HG03571 (cell line): ENCODE results near the gene ZSWIM9.
"Not testable (repeated sequence)": the region's sequence is repeated elsewhere in the genome, so short reads cannot be mapped to it uniquely, and the experiment has no call there.

Experiments
- ATAC-seq: cut with Tn5 transposase; IDR thresholded peaks from one replicate; pipeline ENCODE4 v1.9.1; 2021; ENCODE audit not compliant: unreplicated experiment

The ZSWIM9 gene

DNA sequence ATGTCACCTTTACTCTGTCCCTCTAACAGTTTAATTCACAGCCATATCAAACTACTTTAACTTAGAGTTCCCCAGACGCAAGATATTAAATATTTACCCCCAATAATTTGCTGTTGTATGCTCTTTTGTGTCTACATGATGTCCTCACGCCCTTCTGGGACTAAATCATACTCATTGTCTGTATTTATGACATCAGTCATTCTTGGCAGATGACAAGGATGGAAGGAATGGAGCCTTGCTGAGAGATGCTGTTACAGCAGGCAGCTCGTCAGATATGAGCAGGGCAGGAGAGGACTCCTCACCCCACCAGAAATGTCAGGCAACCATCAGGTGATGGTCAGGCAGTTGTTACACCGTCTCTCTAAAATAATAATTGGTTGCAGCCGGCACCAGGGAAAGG, 43.5 kb downstream of the ZSWIM9 start:
- ATAC-seq, result no peak

DNA sequence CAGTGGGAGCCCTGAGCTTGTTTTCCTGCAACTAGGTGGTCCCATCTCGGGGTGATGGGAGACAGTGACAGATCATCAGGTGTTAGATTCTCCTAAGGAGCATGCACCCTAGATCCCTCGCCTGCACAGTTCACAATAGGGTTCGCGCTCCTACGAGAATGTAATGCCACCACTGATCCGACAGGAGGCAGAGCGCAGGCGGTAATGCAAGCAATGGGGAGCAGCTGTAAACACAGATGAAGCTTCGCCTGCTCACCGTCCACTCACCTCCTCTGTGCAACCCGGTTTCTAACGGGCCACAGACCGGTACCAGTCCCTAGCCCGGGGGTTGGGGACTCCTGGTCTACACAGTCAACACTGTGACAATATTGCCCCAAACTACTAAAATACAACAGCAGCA, 46.5 kb downstream of the ZSWIM9 start:
- ATAC-seq, result no peak

DNA sequence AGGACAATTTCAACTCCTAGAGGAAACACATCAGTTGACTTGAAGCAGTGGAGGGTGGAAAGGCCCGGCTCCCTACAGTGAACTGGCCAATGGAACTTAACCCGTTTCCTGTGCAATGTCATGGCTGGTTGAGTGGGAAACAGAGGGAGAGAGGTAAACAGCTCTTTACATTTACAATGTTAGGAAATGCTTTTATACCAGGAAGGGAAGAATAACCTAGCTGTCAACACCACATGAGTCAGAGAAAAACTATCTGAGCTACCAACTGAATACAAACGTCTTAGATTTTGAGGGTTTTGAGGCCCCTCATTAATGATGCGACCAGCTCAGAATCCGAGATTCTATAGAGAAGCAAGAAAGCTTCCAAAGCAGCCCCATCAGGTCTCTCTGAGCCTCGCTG, 48.5 kb downstream of the ZSWIM9 start:
- ATAC-seq, result no peak

DNA sequence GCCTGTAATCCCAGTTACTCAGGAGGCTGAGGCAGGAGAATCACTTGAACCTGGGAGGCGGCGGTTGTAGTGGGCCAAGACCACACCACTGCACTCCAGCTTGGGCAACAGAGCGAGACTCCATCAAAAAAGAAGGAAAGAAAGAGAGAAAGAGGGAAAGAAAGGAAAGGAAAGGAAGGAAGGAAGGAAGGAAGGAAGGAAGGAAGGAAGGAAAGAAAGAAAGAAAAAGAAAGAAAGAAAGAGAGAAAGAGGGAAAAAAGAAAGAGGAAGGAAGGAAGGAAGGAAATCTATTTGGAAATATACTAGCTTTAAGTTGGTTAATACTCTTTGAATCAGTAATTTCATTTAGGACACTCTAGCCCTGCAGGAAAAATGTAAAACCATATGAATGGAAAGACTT, 50.3 kb downstream of the ZSWIM9 start:
- ATAC-seq, result not testable (repeated sequence)

DNA sequence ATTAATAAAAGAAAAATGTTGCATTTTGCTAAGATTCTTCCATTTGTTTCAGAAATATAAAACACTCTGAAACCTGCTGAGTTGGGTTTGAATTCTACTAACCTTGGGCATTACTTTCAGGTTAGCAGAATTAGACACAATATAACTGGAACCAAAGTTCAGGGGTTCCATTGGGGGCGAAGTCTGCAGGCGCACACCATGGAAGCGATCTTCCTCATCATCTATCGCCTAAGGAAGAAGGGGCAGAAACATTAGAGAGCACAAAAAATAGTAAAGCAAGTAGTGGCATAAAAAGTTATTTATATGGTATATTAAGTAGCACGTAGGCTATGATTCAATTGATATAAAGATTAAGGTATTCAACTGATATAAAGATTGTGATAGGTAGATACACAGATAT, 51.1 kb downstream of the ZSWIM9 start:
- no peak for ATAC-seq

DNA sequence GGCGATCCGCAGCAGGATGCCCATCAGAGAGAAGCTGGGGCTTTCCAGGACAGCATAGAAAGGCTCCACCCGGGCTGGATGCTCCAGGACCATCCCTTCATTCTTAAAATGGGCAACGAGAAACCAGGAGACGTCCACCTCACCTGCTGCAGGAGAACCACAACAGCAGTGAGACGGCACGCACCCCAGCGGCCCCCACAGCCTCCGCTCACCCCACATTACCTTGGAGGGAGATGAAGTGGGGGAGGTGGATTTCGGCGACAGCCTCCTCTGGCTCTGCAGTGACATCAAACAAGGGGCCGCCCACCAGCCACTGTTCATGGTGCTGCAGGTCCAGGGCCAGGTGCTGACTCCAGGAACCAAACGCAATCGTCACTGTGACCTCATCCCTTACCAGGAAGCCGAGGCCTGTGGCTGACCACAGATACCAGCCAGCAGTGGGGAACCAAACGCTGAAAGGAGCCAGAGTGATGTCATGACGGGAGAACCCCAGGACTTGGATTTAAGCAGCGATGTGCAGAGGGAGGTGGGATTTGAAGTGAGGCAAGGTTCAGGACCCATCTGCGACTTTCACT, 60.2 kb downstream of the ZSWIM9 start:
- ATAC-seq, result no peak

DNA sequence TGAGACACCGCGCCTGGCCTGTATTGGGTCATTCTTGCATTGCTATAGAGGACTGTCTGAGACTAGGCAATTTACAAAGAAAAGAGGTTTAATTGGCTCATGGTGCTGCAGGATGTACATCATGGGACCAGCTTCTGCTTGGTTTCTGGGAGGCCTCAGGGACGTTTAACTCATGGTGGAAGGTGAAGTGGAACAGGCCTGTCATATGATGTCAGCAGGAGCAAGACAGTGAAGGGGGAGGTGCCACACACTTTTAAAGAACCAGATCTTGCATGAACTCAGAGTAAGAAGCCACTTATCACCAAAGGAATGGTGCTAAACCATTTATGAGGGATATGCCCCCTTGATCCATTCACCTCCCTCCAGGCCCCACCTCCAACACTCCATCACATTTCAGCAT, 66.6 kb downstream of the ZSWIM9 start:
- no peak for ATAC-seq

DNA sequence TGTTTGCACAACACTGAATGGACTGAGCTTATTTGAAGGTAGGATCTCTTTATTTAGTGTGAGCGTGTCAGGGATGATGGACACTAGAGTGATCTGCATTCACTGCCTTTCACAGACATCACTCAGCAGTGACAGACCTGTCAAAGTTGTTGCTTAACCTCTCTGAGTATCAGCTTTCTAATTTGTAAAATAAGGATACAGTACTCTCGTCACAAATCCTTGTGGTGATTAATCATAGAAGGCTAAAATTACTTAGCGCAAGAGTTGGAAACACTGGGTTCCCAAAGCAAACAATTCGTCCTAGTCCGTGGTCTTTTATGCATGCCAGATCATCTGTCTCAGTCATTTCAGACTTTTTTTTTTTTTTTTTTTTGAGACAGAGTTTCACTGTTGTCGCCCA, 68.6 kb downstream of the ZSWIM9 start:
- ATAC-seq, result no peak

DNA sequence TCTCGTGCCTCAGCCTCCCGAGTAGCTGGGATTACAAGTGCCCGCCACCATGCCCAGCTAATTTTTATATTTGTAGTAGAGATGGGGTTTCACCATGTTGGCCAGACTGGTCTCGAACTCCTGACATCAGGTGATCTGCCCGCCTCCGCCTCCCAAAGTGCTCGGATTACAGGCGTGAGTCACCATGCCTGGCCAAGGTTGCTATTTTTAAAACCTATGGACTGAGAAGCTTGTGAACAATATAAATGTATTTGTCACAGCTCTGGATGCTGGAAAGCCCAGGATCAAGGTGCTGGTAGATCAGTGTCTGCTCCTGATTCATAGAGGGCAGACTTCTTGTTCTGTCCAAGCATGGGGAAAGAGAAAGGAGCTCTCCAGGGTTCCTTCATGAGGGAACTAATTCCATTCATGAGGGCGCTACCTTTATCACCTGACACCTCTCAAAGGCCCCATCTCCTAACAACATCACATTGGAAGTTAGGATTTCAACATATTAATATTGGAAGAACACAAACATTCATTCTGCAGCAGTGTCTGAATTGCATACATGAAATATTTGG, 69.2 kb downstream of the ZSWIM9 start:
- ATAC-seq, result no peak

DNA sequence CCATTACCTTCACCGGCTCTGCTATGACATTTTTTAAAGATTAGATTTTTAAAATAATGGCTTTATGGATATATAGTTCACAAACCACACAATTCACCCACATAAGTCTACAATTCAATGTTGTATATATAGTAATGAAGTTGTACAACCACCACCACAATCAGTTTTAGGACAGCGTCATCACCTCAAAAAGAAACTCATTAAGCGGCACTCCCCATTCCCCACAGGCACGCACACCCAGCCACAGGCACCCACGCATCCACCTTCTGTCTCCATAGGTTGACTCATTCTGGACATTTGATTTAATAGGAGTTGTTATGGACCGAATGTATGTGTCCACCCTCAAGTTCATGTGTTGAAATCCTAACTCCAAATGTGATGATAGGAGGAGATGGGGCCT, 71.3 kb downstream of the ZSWIM9 start:
- ATAC-seq, result not testable (repeated sequence)

DNA sequence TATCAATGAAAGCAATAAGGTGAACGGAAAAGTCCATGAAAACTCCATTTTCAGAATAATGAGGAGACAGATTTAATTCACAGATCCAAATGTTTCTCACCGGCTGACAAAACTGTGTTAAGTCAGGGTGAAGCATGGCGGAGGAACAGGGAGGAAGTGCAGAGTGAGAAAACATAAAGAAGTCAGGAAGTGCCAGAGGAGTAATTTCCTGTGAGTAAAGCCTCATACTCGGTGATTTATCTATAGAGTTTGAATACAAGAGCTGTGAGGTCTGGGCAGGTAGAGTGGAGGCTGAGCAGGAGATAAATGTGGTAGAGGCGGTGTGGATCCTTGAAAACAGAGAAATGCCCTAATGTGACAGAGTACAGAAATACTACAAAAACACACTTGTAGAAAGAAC, 73.8 kb downstream of the ZSWIM9 start:
- no peak for ATAC-seq

DNA sequence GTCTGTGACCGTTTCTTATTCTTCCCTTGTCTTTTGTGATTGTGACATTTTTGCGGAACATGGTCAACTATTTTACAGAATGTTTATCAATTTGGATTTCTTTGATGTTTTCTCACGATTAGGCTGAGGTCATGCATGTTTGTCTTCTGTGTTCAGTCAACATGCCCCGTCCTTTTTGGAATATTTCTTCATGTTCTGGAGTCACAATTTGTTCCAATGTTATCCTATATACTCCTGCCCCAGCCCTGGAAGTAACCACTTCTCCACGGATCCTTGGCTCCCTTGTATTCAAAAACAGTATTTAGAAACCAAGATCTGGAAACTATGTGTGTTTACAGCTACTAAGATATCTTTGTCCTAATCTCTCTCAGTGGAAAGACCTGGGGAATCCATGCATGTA, 75.6 kb downstream of the ZSWIM9 start:
- no peak for ATAC-seq

DNA sequence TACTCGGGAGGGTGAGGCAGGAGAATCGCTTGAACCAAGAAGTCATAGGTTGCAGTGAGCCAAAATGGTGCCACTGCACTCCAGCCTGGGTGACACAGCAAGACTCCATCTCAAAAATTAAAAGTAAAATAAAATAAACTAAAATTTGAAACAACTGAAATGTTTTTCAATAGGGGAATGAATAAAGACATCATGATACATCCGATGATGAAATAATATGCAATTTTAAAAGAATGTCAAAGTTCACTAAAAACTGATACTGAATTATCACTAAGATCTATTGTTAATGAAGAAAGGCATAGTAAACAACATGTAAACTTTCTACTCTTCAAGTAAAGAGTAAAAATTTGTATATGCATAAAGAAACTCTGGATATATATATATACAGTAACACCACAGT, 76.7 kb downstream of the ZSWIM9 start:
- no peak for ATAC-seq
